H1 (cell line): ENCODE data around the gene NME4. TPM values are rescaled to one million over a fixed set of nuclear protein-coding genes. Genes with fewer than 3 reads are reported as not detected.

ENCODE experiments used
- CTCF ChIA-PET: fragments of 300-600 bp; sonication (Branson Sonifier 250); formaldehyde crosslinking; loops from one replicate; lab custom pipeline; 2021; ENCODE audit not compliant: partially characterized antibody; lab: Charles Lee
- POLR2A ChIA-PET: fragments of 300-600 bp; sonication (Branson Sonifier 250); formaldehyde crosslinking; loops from one replicate; lab custom pipeline; 2021; ENCODE audit warnings: inconsistent platforms; ENCODE audit not compliant: partially characterized antibody; lab: Charles Lee
- DNase-seq, 2 experiments: peaks; one replicate each; pipeline versions ENCODE4 v3.0.0 to v3.0.0-alpha.2; 2010 to 2022; ENCODE audit warnings: low spot score in 2 of 2, low read depth in 1 of 2, mixed read lengths in 1 of 2
- FAIRE-seq: peaks from 2 replicates; lab custom pipeline; 2011; peaks lifted over from hg19 to GRCh38; lab: Jason Lieb, UNC
- H2AFZ ChIP-seq: 2 replicates; pipeline ENCODE4 v1.8.1; 2012; ENCODE audit warnings: low read length, inconsistent platforms
- H2AK5ac ChIP-seq: 2 replicates; pipeline ENCODE4 v1.6.1; 2013; ENCODE audit warnings: low read depth, low read length
- H2BK120ac ChIP-seq: replicated peaks from 2 replicates; pipeline ENCODE3; 2013; ENCODE audit warnings: low read depth, low read length, inconsistent platforms
- H2BK12ac ChIP-seq: 2 replicates; pipeline ENCODE4 v1.6.1; 2013; ENCODE audit warnings: low read depth, low read length
- H2BK15ac ChIP-seq: 2 replicates; pipeline ENCODE4 v1.6.1; 2013; ENCODE audit warnings: low read length
- H2BK20ac ChIP-seq: 2 replicates; pipeline ENCODE4 v1.6.1; 2013; ENCODE audit warnings: low read length
- H2BK5ac ChIP-seq: 2 replicates; pipeline ENCODE4 v1.6.1; 2013; ENCODE audit warnings: low read depth, low read length
- H3K14ac ChIP-seq: 2 replicates; pipeline ENCODE4 v1.6.1; 2013; ENCODE audit warnings: inconsistent platforms; ENCODE audit not compliant: insufficient read length
- H3K18ac ChIP-seq: 2 replicates; pipeline ENCODE4 v1.6.1; 2013; ENCODE audit warnings: low read length; ENCODE audit errors: extremely low read depth
- H3K23ac ChIP-seq: 2 replicates; pipeline ENCODE4 v1.6.1; 2013; ENCODE audit warnings: inconsistent platforms; ENCODE audit not compliant: insufficient read length
- H3K23me2 ChIP-seq: 2 replicates; pipeline ENCODE4 v1.6.1; 2013; ENCODE audit warnings: low read depth, low read length
- H3K27ac ChIP-seq: 2 replicates; pipeline ENCODE4 v1.6.1; 2011; ENCODE audit warnings: low read depth, low read length, inconsistent platforms
- H3K27me3 ChIP-seq, 4 experiments: replicated peaks in 1 of 4; 1 replicate in 1 of 4; 2 replicates in 3 of 4; pipeline versions ENCODE4 v1.6.1 to v1.8.1; 2011 to 2013; ENCODE audit warnings: low read length in 3 of 4, mild to moderate bottlenecking in 3 of 4, inconsistent platforms in 2 of 4, mixed read lengths in 2 of 4, moderate library complexity in 1 of 4; ENCODE audit not compliant: control insufficient read depth in 3 of 4, insufficient read depth in 3 of 4; ENCODE audit errors: extremely low read depth in 1 of 4
- H3K36me3 ChIP-seq, 4 experiments: 2 replicates each; pipeline versions ENCODE4 v1.6.1 to v1.8.1; 2011 to 2013; ENCODE audit warnings: mild to moderate bottlenecking in 4 of 4, low read length in 3 of 4, moderate library complexity in 2 of 4, control low read depth in 1 of 4, inconsistent platforms in 1 of 4; ENCODE audit not compliant: insufficient read depth in 4 of 4, control insufficient read depth in 2 of 4
- H3K4ac ChIP-seq: replicated peaks from 2 replicates; pipeline ENCODE3; 2013; ENCODE audit warnings: low read length, low read depth, mixed read lengths, inconsistent platforms; ENCODE audit not compliant: insufficient read length
- H3K4me1 ChIP-seq, 4 experiments: replicated peaks in 1 of 4; 1 replicate in 1 of 4; 2 replicates in 3 of 4; pipeline versions ENCODE4 v1.6.1 to v1.8.1; 2011 to 2013; ENCODE audit warnings: low read length in 3 of 4, inconsistent platforms in 2 of 4, mixed read lengths in 1 of 4; ENCODE audit not compliant: insufficient read depth in 4 of 4, control insufficient read depth in 3 of 4
- H3K4me2 ChIP-seq, 2 experiments: 2 replicates each; pipeline versions ENCODE4 v1.6.1 to v1.8.1; 2011 to 2013; ENCODE audit warnings: low read depth in 2 of 2, low read length in 2 of 2, control low read depth in 1 of 2, inconsistent platforms in 1 of 2, mild to moderate bottlenecking in 1 of 2; ENCODE audit not compliant: insufficient read depth in 1 of 2
- H3K4me3 ChIP-seq, 4 experiments: fragments of 200-600, 300-600 bp in 1 of 4; sonication (generic), shearing (Covaris generic), sonication (Bioruptor Twin) in 1 of 4; 2 replicates each; pipeline versions ENCODE4 v1.5.1 to v1.8.1; 2011 to 2016; ENCODE audit warnings: low read length in 4 of 4, low read depth in 3 of 4, control low read depth in 2 of 4, inconsistent platforms in 2 of 4, mild to moderate bottlenecking in 2 of 4, mixed read lengths in 1 of 4, moderate library complexity in 1 of 4; ENCODE audit not compliant: insufficient read depth in 2 of 4; ENCODE audit errors: extremely low read depth in 1 of 4
- H3K56ac ChIP-seq: replicated peaks from 2 replicates; pipeline ENCODE3; 2013; ENCODE audit warnings: low read depth, mild to moderate bottlenecking, mixed read lengths, low read length, inconsistent platforms; ENCODE audit not compliant: insufficient read length
- H3K79me1 ChIP-seq: 2 replicates; pipeline ENCODE4 v1.6.1; 2013; ENCODE audit warnings: low read depth, low read length, control low read depth
- H3K79me2 ChIP-seq, 2 experiments: 2 replicates each; pipeline versions ENCODE4 v1.6.1 to v1.8.1; 2012 to 2013; ENCODE audit warnings: low read length in 2 of 2, mild to moderate bottlenecking in 2 of 2, inconsistent platforms in 1 of 2; ENCODE audit not compliant: insufficient read depth in 2 of 2, control insufficient read depth in 1 of 2
- H3K9ac ChIP-seq, 4 experiments: replicated peaks in 1 of 4; 1 replicate in 1 of 4; 2 replicates in 3 of 4; pipeline versions ENCODE4 v1.6.1 to v1.8.1; 2011 to 2013; ENCODE audit warnings: low read depth in 3 of 4, low read length in 3 of 4, control low read depth in 2 of 4, mild to moderate bottlenecking in 2 of 4, moderate library complexity in 2 of 4, inconsistent platforms in 1 of 4; ENCODE audit errors: extremely low read depth in 1 of 4
- H3K9me3 ChIP-seq, 2 experiments: 2 replicates each; pipeline versions ENCODE4 v1.6.1 to v1.8.1; 2012 to 2013; ENCODE audit warnings: mild to moderate bottlenecking in 2 of 2, moderate library complexity in 2 of 2, control low read depth in 1 of 2, inconsistent platforms in 1 of 2, low read depth in 1 of 2, low read length in 1 of 2, mixed read lengths in 1 of 2; ENCODE audit not compliant: insufficient read depth in 2 of 2
- H4K20me1 ChIP-seq, 2 experiments: replicated peaks in 1 of 2; 2 replicates each; pipeline versions ENCODE3 to v1.8.1; 2011 to 2013; ENCODE audit warnings: inconsistent platforms in 2 of 2, low read length in 2 of 2, mild to moderate bottlenecking in 1 of 2; ENCODE audit not compliant: insufficient read depth in 2 of 2, control insufficient read depth in 1 of 2
- H4K5ac ChIP-seq: 2 replicates; pipeline ENCODE4 v1.6.1; 2013; ENCODE audit warnings: low read length, low read depth, mixed read lengths, inconsistent platforms; ENCODE audit not compliant: insufficient read length
- H4K8ac ChIP-seq: 2 replicates; pipeline ENCODE4 v1.8.0; 2013; ENCODE audit warnings: mild to moderate bottlenecking, moderate library complexity, low read length, inconsistent platforms; ENCODE audit not compliant: insufficient read depth; ENCODE audit errors: extremely low read depth
- H4K91ac ChIP-seq: replicated peaks from 2 replicates; pipeline ENCODE3; 2013; ENCODE audit warnings: low read length, mixed read lengths, inconsistent platforms; ENCODE audit not compliant: insufficient read length
- BRCA1 ChIP-seq: IDR thresholded peaks from 2 replicates; pipeline ENCODE4 v1.6.1; 2012; ENCODE audit warnings: low read depth, low read length, improper control_type of control experiment
- CTBP2 ChIP-seq: IDR thresholded peaks from 2 replicates; pipeline ENCODE4 v1.7.0; 2011; ENCODE audit warnings: borderline replicate concordance, mild to moderate bottlenecking, moderate library complexity, mixed read lengths, low read length; ENCODE audit not compliant: insufficient read depth, insufficient read length
- CTCF ChIP-seq, 3 experiments: IDR thresholded peaks; 1 replicate in 2 of 3; 2 replicates in 1 of 3; pipeline versions ENCODE4 v1.5.1 to v1.6.1; 2011; ENCODE audit warnings: low read length in 3 of 3, mild to moderate bottlenecking in 3 of 3, inconsistent platforms in 2 of 3, low read depth in 1 of 3, moderate library complexity in 1 of 3; ENCODE audit not compliant: insufficient read depth in 1 of 3; ENCODE audit errors: control extremely low read depth in 1 of 3
- GABPA ChIP-seq: IDR thresholded peaks from 2 replicates; pipeline ENCODE4 v1.6.1; 2011; ENCODE audit warnings: mild to moderate bottlenecking, low read length, moderate library complexity, borderline replicate concordance; ENCODE audit not compliant: insufficient read depth
- JUND ChIP-seq: IDR thresholded peaks from 2 replicates; pipeline ENCODE4 v1.6.1; 2011; ENCODE audit warnings: mild to moderate bottlenecking, improper control_type of control experiment, low read length
- MAFK ChIP-seq: IDR thresholded peaks from 2 replicates; pipeline ENCODE4 v1.6.1; 2012; ENCODE audit warnings: low read depth, mild to moderate bottlenecking, improper control_type of control experiment, low read length
- POU5F1 ChIP-seq: IDR thresholded peaks from 2 replicates; pipeline ENCODE4 v1.6.1; 2011; ENCODE audit warnings: low read depth, mild to moderate bottlenecking, low read length, moderate library complexity
- RAD21 ChIP-seq, 2 experiments: IDR thresholded peaks in 1 of 2; conservative IDR thresholded peaks in 1 of 2; 2 replicates each; pipeline ENCODE4 v1.6.1; 2011; ENCODE audit warnings: low read depth in 2 of 2, low read length in 2 of 2, improper control_type of control experiment in 1 of 2, inconsistent platforms in 1 of 2, mild to moderate bottlenecking in 1 of 2, moderate library complexity in 1 of 2
- TAF7 ChIP-seq: optimal IDR thresholded peaks from 2 replicates; pipeline ENCODE3; 2011; ENCODE audit warnings: low read depth, mild to moderate bottlenecking, inconsistent platforms, low read length, moderate library complexity, borderline replicate concordance
- WGBS, 2 experiments: shearing (Covaris generic) in 1 of 2; methylation state at CpG; one replicate each; pipeline versions ENCODE4 v1.1.6 to v1.1.7; 2013 to 2015; ENCODE audit warnings: low lambda C conversion rate in 2 of 2, mixed read lengths in 2 of 2, inconsistent platforms in 1 of 2, low coverage in 1 of 2, missing lambda C conversion rate in 1 of 2; ENCODE audit not compliant: insufficient replicate concordance in 2 of 2, insufficient coverage in 1 of 2, insufficient read length in 1 of 2; ENCODE audit errors: extremely low coverage in 1 of 2, missing lambda C conversion rate in 1 of 2; 5-methylcytosine and 5-hydroxymethylcytosine counted together
- polyA plus RNA-seq, 7 experiments: library from polyadenylated mRNA; depleted of rRNA in 3 of 7; stranded (reverse) in 5 of 7; unstranded in 2 of 7; fragments of >200 nt in 5 of 7; fragments of 200-250 nt in 2 of 7; gene quantifications; 1 replicate in 5 of 7; 2 replicates in 1 of 7; 4 replicates in 1 of 7; pipeline versions ENCODE4 v1.2.1 to v1.2.3, GENCODE V29; 2011 to 2013; ENCODE audit warnings: missing spikeins in 2 of 7, mixed read lengths in 2 of 7
- total RNA-seq: library from RNA; stranded (reverse); fragmentation: NEBNext Ultra II Directional; extraction: Animal tissue kit (Norgen Biotek cat#: 25700); gene quantifications from 2 replicates; pipeline ENCODE4 v1.2.1, GENCODE V29; 2021

NME4 gene
- total and polyA plus RNA-seq, 2 of the 8 experiments (the other 6 are each of a cell fraction or from before 2014, with no cell fraction given) = 408 to 863 TPM

- Histone ChIP-seq H3K4me3 (peak overlapping the region in 1 of 4 experiments; percentile 60; a peak in 4 of 8 replicates), H2AK5ac (no peak overlapping the region)
- FAIRE-seq = no peak
- TF ChIP-seq TAF7 = no peak
- TF ChIP-seq POU5F1 = no peak
- TF ChIP-seq BRCA1 = no peak
- no peak for TF ChIP-seq JUND
- TF ChIP-seq RAD21 (IDR thresholded peaks at IDR 0.05 in 1 of 2, conservative IDR thresholded peaks at IDR 0.05 in 1 of 2; ENCODE audit: low read depth in 2 of 2, low read length in 2 of 2) = no peak
- TF ChIP-seq MAFK = no peak
- no peak for TF ChIP-seq CTBP2
- no peak for TF ChIP-seq GABPA
- TF ChIP-seq CTCF (IDR thresholded peaks at IDR 0.05; ENCODE audit: control extremely low read depth in 1 of 3, insufficient read depth in 1 of 3, low read depth in 1 of 3, low read length in 3 of 3) = no peak
Measured at GRCh38 chr16:370979-371514, 26.0 kb upstream of the NME4 start.

More at GRCh38 chr16:370979-371514, 26.0 kb upstream of the NME4 start:
- ChIA-PET CTCF (interaction anchor here (0.9 to 1.8 kb wide), 11 partner anchors 9 to 342 kb away, joined by 3 to 5 read pairs (median 3); no protein-coding TSS in a partner anchor), POLR2A (interaction anchor here (0.6 to 2.5 kb wide), 12 partner anchors 8 to 378 kb away, joined by 3 to 11 read pairs (median 4); no protein-coding TSS in a partner anchor)
- Histone ChIP-seq H4K8ac (no peak overlapping the region), H3K56ac (no peak overlapping the region), H3K9ac (no peak overlapping the region), H3K27ac (no peak overlapping the region), H4K5ac (no peak overlapping the region), H2BK120ac (no peak overlapping the region), H2BK5ac (no peak overlapping the region; the same call in 1 of the 2 replicates), H3K79me2 (no peaks in the 10 kb centered on the region; a peak in 1 of 4 replicates), H3K27me3 (no peaks in the 10 kb centered on the region), H3K4ac (no peak overlapping the region), H3K23ac (no peak overlapping the region), H2BK15ac (no peak overlapping the region), H3K23me2 (no peaks in the 10 kb centered on the region; the same call in 1 of the 2 replicates), H2BK20ac (no peak overlapping the region), H3K4me1 (peaks cover 0 to 10% (median 9%) of the 10 kb centered on the region in 4 experiments; a peak in 5 of 7 replicates), H4K20me1 (peaks cover 8 to 33% of the 10 kb centered on the region in 2 experiments), H3K9me3 (no peaks in the 10 kb centered on the region), H3K18ac (no peak overlapping the region), H2BK12ac (no peak overlapping the region), H3K4me2 (peak overlapping the region in 1 of 2 experiments; percentile 30; a peak in 1 of 4 replicates), H2AFZ (no peak overlapping the region), H3K79me1 (no peaks in the 10 kb centered on the region; the same call in 1 of the 2 replicates), H4K91ac (no peak overlapping the region), H3K36me3 (peaks cover 20 to 58% (median 45%) of the 10 kb centered on the region in 4 experiments), H3K14ac (no peak overlapping the region)
- WGBS, 2 experiments = 78% methylated on average over 5 of the region's 10 CpGs; no CpG with 5 or more reads in 1 of the 2 experiments
- peak in 1 of 2 experiments; percentile 61 for DNase-seq
